GM03348 (cell line): ENCODE results near the gene NOX5.

Experiments
- DNase-seq: peaks from one replicate; pipeline ENCODE4 v3.0.0; 2012; ENCODE audit warnings: low spot score

NOX5 gene

GRCh38 chr15:69082021-69082502 lies 67.6 kb downstream of the NOX5 start:
- DNase-seq = peak; percentile 50

DNA sequence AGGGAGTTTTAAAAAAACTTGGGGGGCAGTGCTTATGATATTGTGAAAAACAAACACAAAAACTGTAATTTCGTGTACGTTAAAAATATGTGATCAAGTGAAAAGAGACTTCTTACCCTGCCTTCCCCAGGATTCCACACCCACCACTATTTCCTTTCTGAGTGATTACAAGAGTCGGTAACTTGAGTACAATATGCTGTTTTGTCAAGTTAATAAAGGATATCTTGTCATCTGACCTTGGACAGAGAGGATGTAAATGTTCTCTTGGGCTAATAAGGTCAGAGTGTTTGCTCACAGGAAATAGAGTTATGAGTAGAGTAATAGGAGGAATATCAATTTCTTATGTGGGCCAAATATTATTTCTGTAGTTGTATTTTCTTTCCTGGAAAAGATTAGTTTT lies 68.1 kb downstream of the NOX5 start:
- DNase-seq = no peak

DNA sequence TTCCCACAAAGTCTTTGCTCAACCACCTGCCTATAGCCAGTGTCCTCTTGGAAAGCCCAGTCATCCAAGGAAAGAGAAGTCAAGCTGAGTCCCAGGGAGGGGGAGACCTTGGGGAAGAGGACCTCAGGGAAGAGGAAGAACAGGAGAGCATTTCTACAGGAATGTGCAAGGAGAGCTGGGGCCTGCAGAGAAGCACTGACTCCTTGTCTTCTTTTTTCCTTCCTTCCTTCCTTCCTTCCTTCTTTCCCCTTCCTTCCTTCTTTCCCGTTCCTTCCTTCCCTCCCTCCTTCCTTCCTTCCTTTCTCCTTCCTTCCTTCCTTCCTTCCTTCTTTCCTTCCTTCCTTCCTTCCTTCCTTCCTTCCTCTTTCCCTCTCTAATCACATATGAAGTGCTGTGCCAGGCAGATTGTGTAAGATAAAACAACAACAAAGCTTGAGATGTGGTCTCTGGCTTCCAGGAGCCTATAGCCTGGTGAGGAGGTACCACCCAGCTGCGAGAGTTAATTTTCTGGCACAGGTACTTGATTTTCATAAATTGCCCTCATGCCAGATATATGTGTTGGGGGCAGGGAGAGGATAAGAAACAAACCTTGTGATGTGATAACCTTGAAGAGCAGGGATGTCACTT lies 70.0 kb downstream of the NOX5 start:
- no peak for DNase-seq

GRCh38 chr15:69085325-69086081 lies 71.0 kb downstream of the NOX5 start:
- DNase-seq = no peak

GRCh38 chr15:69086427-69087204 lies 72.1 kb downstream of the NOX5 start:
- DNase-seq = no peak

DNA sequence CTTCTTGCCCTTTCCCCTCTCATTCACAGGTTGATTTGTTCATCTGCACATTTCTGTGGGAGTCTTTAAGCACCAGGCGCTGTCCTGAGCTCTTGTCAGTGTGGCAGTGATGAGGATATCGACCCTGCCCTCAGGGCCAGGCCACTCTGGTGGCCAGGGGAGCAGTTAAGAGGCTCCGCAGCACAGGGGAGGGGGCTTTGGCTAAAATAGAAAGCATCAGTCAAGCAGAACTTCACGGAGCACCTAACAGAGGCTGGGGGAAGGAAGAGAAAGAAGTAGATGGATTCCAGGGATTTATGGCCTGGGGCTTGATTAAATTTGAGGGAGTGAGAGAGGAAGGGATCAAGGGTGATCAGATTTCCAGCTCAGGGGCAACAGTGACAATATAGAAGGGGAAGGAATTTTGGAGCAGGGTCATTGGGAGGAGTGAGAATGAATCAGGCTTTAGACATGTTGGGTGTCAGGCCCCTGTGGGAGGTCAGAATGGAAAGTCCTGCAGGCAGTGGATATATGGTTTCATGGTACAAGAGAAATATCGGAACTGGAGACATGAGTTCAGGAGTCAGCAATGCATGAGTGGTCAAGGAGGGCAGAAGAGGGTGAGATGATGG lies 73.0 kb downstream of the NOX5 start:
- DNase-seq = no peak

- DNase-seq = no peak
These were observed 73.9 kb downstream of the NOX5 start for GRCh38 chr15:69088300-69088965.

- no peak for DNase-seq
These were observed 74.8 kb downstream of the NOX5 start for GRCh38 chr15:69089258-69089657.

- peak; percentile 16 for DNase-seq
These were observed 75.9 kb downstream of the NOX5 start for GRCh38 chr15:69090197-69090948.

GRCh38 chr15:69091654-69092053 lies 77.2 kb downstream of the NOX5 start:
- no peak for DNase-seq

DNA sequence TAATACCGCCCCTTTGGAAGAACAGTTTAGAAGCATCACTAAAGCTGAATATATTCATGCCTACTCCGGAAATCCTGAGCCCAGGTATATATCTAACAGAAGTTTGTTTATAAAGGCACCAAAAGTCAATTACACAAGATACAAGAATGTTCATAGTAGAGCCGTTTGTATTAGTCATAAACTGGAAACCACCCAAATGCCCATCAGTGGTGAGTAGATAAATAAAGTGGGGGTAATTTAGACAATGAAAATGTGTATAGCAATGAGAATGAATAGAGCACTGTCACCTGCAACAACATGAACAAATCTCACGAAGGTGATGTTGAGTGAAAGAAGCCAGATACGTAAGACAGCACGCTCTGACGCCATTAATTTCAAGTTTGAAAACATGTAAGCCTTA lies 77.7 kb downstream of the NOX5 start:
- DNase-seq = no peak

- no peak for DNase-seq
These were observed 78.6 kb downstream of the NOX5 start for GRCh38 chr15:69093127-69093526.

DNA sequence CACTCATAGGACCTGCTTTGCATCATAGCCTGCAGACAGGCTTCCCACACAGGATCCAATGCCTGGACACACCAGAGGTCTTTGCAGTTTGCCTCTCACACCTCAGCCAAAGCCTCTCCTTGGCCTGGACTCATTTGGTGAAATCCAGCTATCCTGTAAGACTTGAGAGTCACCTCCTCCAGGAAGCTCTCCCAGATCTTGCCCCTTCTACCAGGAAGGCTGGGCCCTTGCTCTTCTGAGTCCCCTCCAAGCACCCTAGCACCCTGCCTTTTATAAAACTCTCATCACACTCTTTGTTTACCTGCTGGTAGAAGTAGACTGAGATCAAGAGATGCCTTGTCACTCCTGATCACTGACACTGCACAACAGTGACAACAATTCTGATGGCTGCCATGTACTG lies 79.1 kb downstream of the NOX5 start:
- no peak for DNase-seq

GRCh38 chr15:69094124-69094921 lies 79.8 kb downstream of the NOX5 start:
- DNase-seq = no peak

DNA sequence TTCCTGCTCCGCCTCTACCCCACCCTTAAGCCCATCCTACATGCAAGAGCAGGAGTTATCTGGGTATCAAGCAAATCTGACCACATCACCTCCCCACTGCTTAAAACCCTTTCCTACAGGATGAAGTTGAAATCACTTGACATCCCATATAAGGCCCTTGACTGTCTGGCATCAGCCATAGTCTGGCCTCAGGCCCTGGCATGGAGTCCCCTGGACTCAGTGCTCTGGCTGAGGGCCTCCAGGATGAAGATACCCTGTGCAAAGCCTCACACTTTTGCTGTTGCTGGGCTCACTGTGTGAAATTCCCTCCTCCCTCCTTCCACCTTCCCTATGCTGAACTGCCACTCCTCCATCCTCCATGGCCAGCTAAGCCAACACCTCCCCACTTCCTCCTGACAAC lies 80.8 kb downstream of the NOX5 start:
- DNase-seq = no peak

GRCh38 chr15:69096196-69096595 lies 81.7 kb downstream of the NOX5 start:
- DNase-seq = no peak

- DNase-seq = no peak
These were observed 82.1 kb downstream of the NOX5 start for GRCh38 chr15:69096626-69097025.

GRCh38 chr15:69098771-69099170 lies 84.3 kb downstream of the NOX5 start:
- no peak for DNase-seq

- no peak for DNase-seq
These were observed 85.4 kb downstream of the NOX5 start for GRCh38 chr15:69099941-69100340.

- no peak for DNase-seq
These were observed 86.3 kb downstream of the NOX5 start for GRCh38 chr15:69100821-69101220.
